ENCODE measurements around the gene EFHC2. TPM values are rescaled to one million over a fixed set of nuclear protein-coding genes. Genes with fewer than 3 reads are reported as not detected.

EFHC2 gene
- total RNA-seq, 2 experiments from 2014 or later, result not detected

DNA sequence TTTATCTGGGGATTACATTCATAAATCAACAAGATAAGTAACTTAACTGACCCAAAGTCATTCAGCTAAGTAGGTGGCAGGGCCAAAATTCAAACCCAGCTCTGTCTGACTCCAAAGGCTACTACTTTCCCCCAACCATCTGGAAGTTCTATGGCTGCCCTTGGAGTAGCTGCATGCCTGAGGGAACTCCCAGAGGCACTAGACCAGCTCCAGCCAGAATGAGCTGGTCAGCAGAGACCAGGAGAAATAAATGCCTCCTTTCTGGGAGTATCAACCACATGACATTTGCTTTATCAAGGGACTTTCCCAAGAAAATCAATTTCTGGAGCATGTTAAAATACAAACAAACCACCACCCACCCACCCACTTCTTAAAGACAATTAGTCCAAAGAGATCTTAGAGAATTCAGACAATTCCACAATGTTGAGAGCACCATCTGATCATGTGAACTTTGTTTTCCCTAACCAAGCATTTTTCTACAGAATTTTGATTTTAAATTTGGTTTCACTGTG is 180.5 kb downstream of the EFHC2 start:
- no peak overlapping the region for H3K27ac ChIP-seq (ENCODE audit: low read depth, low read length, poor library complexity, severe bottlenecking)
- no TSS peak for BruUV-seq (replicated peaks)
- no peaks in the 10 kb centered on the region for H3K79me2 ChIP-seq (ENCODE audit: insufficient read depth, low read depth, low read length)
- no peaks in the 10 kb centered on the region for H3K4me1 ChIP-seq (ENCODE audit: insufficient read depth, low read length, poor library complexity, severe bottlenecking)
- H3K4me2 ChIP-seq (ENCODE audit: low read length), result no peak overlapping the region
- H3K4me3 ChIP-seq (ENCODE audit: low read depth, low read length, poor library complexity, severe bottlenecking), result no peak overlapping the region
- no peaks in the 10 kb centered on the region for H3K9me3 ChIP-seq (ENCODE audit: low read length)
- ChIA-PET CTCF (ENCODE audit: unreplicated experiment) (no interaction called here), POLR2A (no interaction called here)
- H4K20me1 ChIP-seq (ENCODE audit: insufficient read depth, low read length), result no peaks in the 10 kb centered on the region
- H3K9me2 ChIP-seq (ENCODE audit: insufficient read depth, low read length), result no peaks in the 10 kb centered on the region
- H2AFZ ChIP-seq (ENCODE audit: low read length), result no peak overlapping the region
- no peaks in the 10 kb centered on the region for H3K36me3 ChIP-seq (ENCODE audit: insufficient read depth, low read length)
- TF ChIP-seq, protein P1, sequence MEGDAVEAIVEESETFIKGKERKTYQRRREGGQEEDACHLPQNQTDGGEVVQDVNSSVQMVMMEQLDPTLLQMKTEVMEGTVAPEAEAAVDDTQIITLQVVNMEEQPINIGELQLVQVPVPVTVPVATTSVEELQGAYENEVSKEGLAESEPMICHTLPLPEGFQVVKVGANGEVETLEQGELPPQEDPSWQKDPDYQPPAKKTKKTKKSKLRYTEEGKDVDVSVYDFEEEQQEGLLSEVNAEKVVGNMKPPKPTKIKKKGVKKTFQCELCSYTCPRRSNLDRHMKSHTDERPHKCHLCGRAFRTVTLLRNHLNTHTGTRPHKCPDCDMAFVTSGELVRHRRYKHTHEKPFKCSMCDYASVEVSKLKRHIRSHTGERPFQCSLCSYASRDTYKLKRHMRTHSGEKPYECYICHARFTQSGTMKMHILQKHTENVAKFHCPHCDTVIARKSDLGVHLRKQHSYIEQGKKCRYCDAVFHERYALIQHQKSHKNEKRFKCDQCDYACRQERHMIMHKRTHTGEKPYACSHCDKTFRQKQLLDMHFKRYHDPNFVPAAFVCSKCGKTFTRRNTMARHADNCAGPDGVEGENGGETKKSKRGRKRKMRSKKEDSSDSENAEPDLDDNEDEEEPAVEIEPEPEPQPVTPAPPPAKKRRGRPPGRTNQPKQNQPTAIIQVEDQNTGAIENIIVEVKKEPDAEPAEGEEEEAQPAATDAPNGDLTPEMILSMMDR (conservative IDR thresholded peaks at IDR 0.05; ENCODE audit: low read length), result no peak
- intact Hi-C loops (cut with micrococcal nuclease; ENCODE audit: unreplicated experiment), result no loop called here
- no peak for DNase-seq (ENCODE audit: low spot score)

DNA sequence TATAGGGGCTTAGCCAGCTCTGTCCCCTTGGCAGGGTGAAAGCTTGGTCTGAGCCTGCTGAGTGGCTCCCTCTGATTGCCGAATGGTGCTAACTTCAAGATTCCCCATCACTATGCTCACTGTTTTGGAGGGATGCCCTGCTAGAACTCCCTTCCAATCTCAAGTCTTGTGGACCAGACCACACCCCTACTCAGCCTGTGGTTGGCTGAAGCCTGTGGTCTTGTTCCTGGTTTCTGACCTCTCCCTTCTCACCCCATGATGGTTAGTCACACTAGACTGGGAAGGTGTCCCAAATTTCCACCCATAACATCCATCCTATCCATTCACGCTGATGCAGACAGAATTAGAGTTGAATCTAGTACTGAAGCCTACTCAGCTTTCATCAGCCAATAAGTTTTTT is 185.6 kb downstream of the EFHC2 start:
- H3K4me2 ChIP-seq (ENCODE audit: low read length), result no peak overlapping the region
- intact Hi-C loops (cut with micrococcal nuclease; ENCODE audit: unreplicated experiment), result no loop called here
- H3K27ac ChIP-seq (ENCODE audit: low read depth, low read length, poor library complexity, severe bottlenecking), result no peak overlapping the region
- no peaks in the 10 kb centered on the region for H3K4me1 ChIP-seq (ENCODE audit: insufficient read depth, low read length, poor library complexity, severe bottlenecking)
- no peaks in the 10 kb centered on the region for H3K9me2 ChIP-seq (ENCODE audit: insufficient read depth, low read length)
- H2AFZ ChIP-seq (ENCODE audit: low read length), result no peak overlapping the region
- no TSS peak for BruUV-seq (replicated peaks)
- H3K79me2 ChIP-seq (ENCODE audit: insufficient read depth, low read depth, low read length), result no peaks in the 10 kb centered on the region
- H3K4me3 ChIP-seq (ENCODE audit: low read depth, low read length, poor library complexity, severe bottlenecking), result no peak overlapping the region
- no peaks in the 10 kb centered on the region for H4K20me1 ChIP-seq (ENCODE audit: insufficient read depth, low read length)
- ChIA-PET CTCF (ENCODE audit: unreplicated experiment) (no interaction called here), POLR2A (no interaction called here)
- H3K9me3 ChIP-seq (ENCODE audit: low read length), result no peaks in the 10 kb centered on the region
- no peaks in the 10 kb centered on the region for H3K36me3 ChIP-seq (ENCODE audit: insufficient read depth, low read length)
- DNase-seq (ENCODE audit: low spot score), result no peak
- TF ChIP-seq, protein P1 (conservative IDR thresholded peaks at IDR 0.05; ENCODE audit: low read length), result no peak
- TF ChIP-seq EZH2phosphoT487 (IDR thresholded peaks at IDR 0.05; ENCODE audit: borderline replicate concordance, low read depth, low read length), result no peak

DNA sequence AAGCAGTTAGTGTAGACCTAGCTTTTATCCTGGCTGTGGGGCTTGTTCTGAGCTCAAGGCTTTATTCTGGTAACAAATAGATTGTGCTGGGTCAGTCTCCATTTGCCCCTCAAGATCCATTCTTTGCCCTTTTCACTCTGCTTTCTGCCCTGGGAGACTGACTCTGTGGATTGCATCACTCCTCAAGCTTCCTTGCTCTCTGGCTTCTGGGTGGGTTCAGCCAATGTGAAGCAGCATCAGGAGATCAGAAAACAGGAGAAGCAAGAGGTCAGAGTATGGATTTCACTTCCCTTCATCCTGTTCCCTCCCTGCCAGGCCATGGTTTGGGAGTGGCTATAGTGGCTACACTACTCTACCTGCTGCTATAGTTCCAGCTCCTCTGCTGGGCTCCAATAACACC is 186.2 kb downstream of the EFHC2 start:
- H3K4me3 ChIP-seq (ENCODE audit: low read depth, low read length, poor library complexity, severe bottlenecking), result no peak overlapping the region
- no peak for DNase-seq (ENCODE audit: low spot score)
- BruUV-seq (replicated peaks), result no TSS peak
- POLR2A ChIA-PET, result no interaction called here
- H2AFZ ChIP-seq (ENCODE audit: low read length), result no peak overlapping the region
- intact Hi-C loops (cut with micrococcal nuclease; ENCODE audit: unreplicated experiment), result no loop called here
- H3K9me2 ChIP-seq (ENCODE audit: insufficient read depth, low read length), result no peaks in the 10 kb centered on the region
- TF ChIP-seq EZH2phosphoT487 (IDR thresholded peaks at IDR 0.05; ENCODE audit: borderline replicate concordance, low read depth, low read length), result no peak
- TF ChIP-seq, protein P1 (conservative IDR thresholded peaks at IDR 0.05; ENCODE audit: low read length), result no peak
- no peaks in the 10 kb centered on the region for H3K4me1 ChIP-seq (ENCODE audit: insufficient read depth, low read length, poor library complexity, severe bottlenecking)
- H3K36me3 ChIP-seq (ENCODE audit: insufficient read depth, low read length), result no peaks in the 10 kb centered on the region
- CTCF ChIA-PET (ENCODE audit: unreplicated experiment), result no interaction called here
- no peaks in the 10 kb centered on the region for H3K9me3 ChIP-seq (ENCODE audit: low read length)
- no peaks in the 10 kb centered on the region for H4K20me1 ChIP-seq (ENCODE audit: insufficient read depth, low read length)
- no peak overlapping the region for H3K4me2 ChIP-seq (ENCODE audit: low read length)
- no peak overlapping the region for H3K27ac ChIP-seq (ENCODE audit: low read depth, low read length, poor library complexity, severe bottlenecking)
- H3K79me2 ChIP-seq (ENCODE audit: insufficient read depth, low read depth, low read length), result no peaks in the 10 kb centered on the region
